Stomach (tissue), 9 donors: ENCODE measurements around the gene VDR. TPM values are rescaled to one million over a fixed set of nuclear protein-coding genes. Genes with fewer than 3 reads are reported as not detected.
A peak's percentile ranks its signal among the peaks of the same experiment; 100 is the strongest.

Experiments used
- DNase-seq, 2 donors: peaks; one replicate each; pipeline versions ENCODE4 v3.0.0 to v3.0.0-alpha.2; 2013 to 2019
- H3K27ac ChIP-seq, 5 donors: fragments of 200-600 bp in 4 of 5; sonication (generic) in 4 of 5; one replicate each; pipeline ENCODE4 v1.5.1; 2013 to 2019; ENCODE audit warnings: mild to moderate bottlenecking in 1 of 5, moderate library complexity in 1 of 5
- H3K27me3 ChIP-seq, 3 donors: fragments of 200-600 bp; sonication (generic); one replicate each; pipeline ENCODE4 v1.5.1; 2017 to 2019; ENCODE audit warnings: mixed run types in 1 of 3
- H3K36me3 ChIP-seq, 4 donors: fragments of 200-600 bp; sonication (generic); 1 replicate in 3 of 4; 2 replicates in 1 of 4; pipeline ENCODE4 v1.5.1; 2016 to 2019
- H3K4me1 ChIP-seq, 4 donors: fragments of 200-600 bp; sonication (generic); one replicate each; pipeline ENCODE4 v1.5.1; 2016 to 2019
- H3K4me3 ChIP-seq, 4 donors: fragments of 200-600 bp; sonication (generic) in 3 of 4; one replicate each; pipeline ENCODE4 v1.5.1; 2016 to 2019; ENCODE audit warnings: mild to moderate bottlenecking in 1 of 4
- H3K9me3 ChIP-seq, 4 donors: fragments of 200-600 bp; sonication (generic); one replicate each; pipeline ENCODE4 v1.5.1; 2016 to 2019
- EP300 ChIP-seq: sonication (generic); formaldehyde crosslinking; IDR thresholded peaks from one replicate; pipeline ENCODE4 v1.6.1; 2017; ENCODE audit warnings: antibody characterized with exemption
- POLR2A ChIP-seq, 4 donors: fragments of 450-650 bp; IDR thresholded peaks; one replicate each; pipeline ENCODE4 v1.6.1; 2016; ENCODE audit warnings: antibody characterized with exemption in 4 of 4, control low read depth in 2 of 4, mild to moderate bottlenecking in 1 of 4, moderate library complexity in 1 of 4
- POLR2AphosphoS5 ChIP-seq, 3 donors: sonication (generic); formaldehyde crosslinking; IDR thresholded peaks; one replicate each; pipeline ENCODE4 v1.6.1; 2016; ENCODE audit warnings: antibody characterized with exemption in 3 of 3
- WGBS, 5 donors: extraction: QIAGEN DNeasy Blood & Tissue Kit in 3 of 5; methylation state at CpG; one replicate each; pipeline versions ENCODE4 v1.1.5 to v1.1.7; 2013 to 2018; 5-methylcytosine and 5-hydroxymethylcytosine counted together
- intact Hi-C: fragments of 100-400 bp; cut with DNase I; formaldehyde crosslinking; loops from one replicate; pipeline ENCODE4 v1.15.1; 2023; ENCODE audit warnings: low total_unique reads
- polyA plus RNA-seq, 3 donors: library from polyadenylated mRNA; stranded (reverse); fragments of 200-250 nt; gene quantifications; one replicate each; pipeline ENCODE4 v1.2.3, GENCODE V29; 2013
- total RNA-seq, 5 donors: library from RNA; depleted of rRNA; stranded (reverse); fragments of >200 nt; gene quantifications; one replicate each; pipeline versions ENCODE4 v1.1.0 to v1.2.3, GENCODE V29; 2014 to 2016
- TF ChIP-seq, protein P1 (sequence below), 7 experiments: fragments of 450-650 bp in 4 of 7; fragments of 200-600 bp in 3 of 7; sonication (generic) in 3 of 7; IDR thresholded peaks; one replicate each; pipeline ENCODE4 v1.5.1; 2016 to 2019; ENCODE audit warnings: antibody characterized with exemption in 7 of 7, control low read depth in 2 of 7, mild to moderate bottlenecking in 1 of 7
- donor health status: healthy with polysubstance abuse.
- donor health status: Bipolar disorder and iron deficiency.
- donor health status: healthy.

Gene VDR
- total and polyA plus RNA-seq, 8 donors: 2.8 to 22.3 (median 4.7) TPM

DNA sequence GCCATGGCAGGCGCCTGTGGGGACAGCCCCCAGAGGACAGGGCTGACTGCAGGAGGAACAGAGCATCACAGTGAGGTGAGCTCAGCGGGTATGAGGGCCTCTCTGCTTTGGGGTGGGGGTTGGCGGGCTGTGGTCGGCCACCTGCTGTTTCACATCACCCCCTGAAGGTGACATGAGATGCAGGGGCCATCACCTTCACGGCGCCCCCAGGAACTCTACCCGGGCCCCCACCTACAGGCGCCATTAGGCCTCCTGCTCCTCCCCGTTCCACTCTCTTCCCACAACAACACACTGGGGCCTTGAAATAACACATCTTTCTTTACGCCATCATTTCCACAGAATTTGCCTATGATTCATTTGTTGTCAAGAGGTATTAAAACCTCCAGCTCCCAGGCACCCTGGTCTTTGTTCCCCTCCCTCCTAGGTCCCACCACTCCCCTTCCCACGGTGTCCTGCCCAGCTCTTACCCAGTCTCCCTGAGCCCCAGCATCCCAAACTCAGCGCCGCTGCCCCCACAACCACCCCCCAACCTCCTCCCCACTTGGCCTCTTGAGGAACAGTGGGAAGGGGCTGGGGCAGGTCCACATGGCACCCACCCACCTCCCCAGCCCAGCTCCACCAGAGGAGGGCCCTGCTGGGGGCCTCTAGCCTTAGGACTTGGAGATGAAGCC is 72.4 kb downstream of the VDR start:
- Histone ChIP-seq H3K27ac (no peak overlapping the region), H3K27me3 (no peaks in the 10 kb centered on the region), H3K4me3 (no peak overlapping the region), H3K9me3 (no peaks in the 10 kb centered on the region), H3K36me3 (no peaks in the 10 kb centered on the region), H3K4me1 (peaks cover 24 to 28% (median 26%) of the 10 kb centered on the region in 4 donors)
- 84 to 89% (median 88%) methylated on average over 13 of the region's 13 CpGs for WGBS, 5 donors
- TF ChIP-seq, protein P1, sequence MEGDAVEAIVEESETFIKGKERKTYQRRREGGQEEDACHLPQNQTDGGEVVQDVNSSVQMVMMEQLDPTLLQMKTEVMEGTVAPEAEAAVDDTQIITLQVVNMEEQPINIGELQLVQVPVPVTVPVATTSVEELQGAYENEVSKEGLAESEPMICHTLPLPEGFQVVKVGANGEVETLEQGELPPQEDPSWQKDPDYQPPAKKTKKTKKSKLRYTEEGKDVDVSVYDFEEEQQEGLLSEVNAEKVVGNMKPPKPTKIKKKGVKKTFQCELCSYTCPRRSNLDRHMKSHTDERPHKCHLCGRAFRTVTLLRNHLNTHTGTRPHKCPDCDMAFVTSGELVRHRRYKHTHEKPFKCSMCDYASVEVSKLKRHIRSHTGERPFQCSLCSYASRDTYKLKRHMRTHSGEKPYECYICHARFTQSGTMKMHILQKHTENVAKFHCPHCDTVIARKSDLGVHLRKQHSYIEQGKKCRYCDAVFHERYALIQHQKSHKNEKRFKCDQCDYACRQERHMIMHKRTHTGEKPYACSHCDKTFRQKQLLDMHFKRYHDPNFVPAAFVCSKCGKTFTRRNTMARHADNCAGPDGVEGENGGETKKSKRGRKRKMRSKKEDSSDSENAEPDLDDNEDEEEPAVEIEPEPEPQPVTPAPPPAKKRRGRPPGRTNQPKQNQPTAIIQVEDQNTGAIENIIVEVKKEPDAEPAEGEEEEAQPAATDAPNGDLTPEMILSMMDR (IDR thresholded peaks at IDR 0.05): no peak
- no peak for TF ChIP-seq EP300
- no peak for TF ChIP-seq POLR2A (IDR thresholded peaks at IDR 0.05)
- no peak for TF ChIP-seq POLR2AphosphoS5 (IDR thresholded peaks at IDR 0.05)
- intact Hi-C loops: no loop called here
- no peak for DNase-seq

- DNase-seq: no peak
- intact Hi-C loops: no loop called here
- Histone ChIP-seq H3K9me3 (no peaks in the 10 kb centered on the region), H3K27ac (peak overlapping the region; percentile 58 to 99 (median 97)), H3K4me3 (no peak overlapping the region), H3K36me3 (no peaks in the 10 kb centered on the region), H3K4me1 (peaks cover 41 to 51% (median 48%) of the 10 kb centered on the region in 4 donors), H3K27me3 (no peaks in the 10 kb centered on the region)
- 49 to 82% (median 53%) methylated on average over 4 of the region's 4 CpGs for WGBS, 5 donors
- TF ChIP-seq POLR2A (IDR thresholded peaks at IDR 0.05): no peak
- TF ChIP-seq, protein P1 (IDR thresholded peaks at IDR 0.05): no peak
- TF ChIP-seq POLR2AphosphoS5 (IDR thresholded peaks at IDR 0.05): no peak
- no peak for TF ChIP-seq EP300
These were observed 75.2 kb downstream of the VDR start for GRCh38 chr12:47829584-47829983.

DNA sequence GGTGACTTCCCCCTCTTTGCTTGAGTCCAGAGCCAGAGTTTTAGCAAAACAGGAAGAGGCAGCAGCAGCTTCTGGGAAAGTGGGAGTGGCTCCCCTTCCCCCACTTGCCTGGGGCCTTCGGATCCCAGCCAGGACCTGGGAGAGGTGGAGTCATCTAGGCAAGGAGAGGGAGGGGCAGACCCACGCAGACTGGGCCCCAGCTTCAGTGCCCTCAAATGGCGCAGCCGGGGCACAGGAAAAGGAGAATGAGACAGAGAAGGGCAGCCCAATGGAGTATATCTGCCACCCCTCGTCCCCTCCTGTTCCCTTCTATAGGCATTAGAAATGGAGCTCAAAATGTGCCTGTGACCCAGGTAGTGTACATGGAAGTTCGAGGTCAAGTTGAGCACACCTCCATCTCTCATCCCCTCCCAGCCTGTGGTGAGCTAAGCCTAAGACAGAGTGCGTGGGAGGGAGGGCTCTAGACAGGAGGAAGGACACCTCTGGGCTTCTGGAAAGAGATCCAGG is 75.8 kb downstream of the VDR start:
- WGBS, 5 donors: 18 to 28% (median 21%) methylated on average over 7 of the region's 7 CpGs
- H3K4me1 ChIP-seq: peaks cover 47 to 56% (median 54%) of the 10 kb centered on the region in 4 donors
- intact Hi-C loops: no loop called here
- no peak for TF ChIP-seq EP300
- peak; percentile 51 to 84 (median 63) for TF ChIP-seq POLR2AphosphoS5 (IDR thresholded peaks at IDR 0.05)
- TF ChIP-seq, protein P1 (IDR thresholded peaks at IDR 0.05): no peak
- TF ChIP-seq POLR2A (IDR thresholded peaks at IDR 0.05): no peak
- no peaks in the 10 kb centered on the region for H3K36me3 ChIP-seq
- H3K9me3 ChIP-seq: no peaks in the 10 kb centered on the region
- no peak overlapping the region for H3K4me3 ChIP-seq
- peak overlapping the region; percentile 58 to 99 (median 97) for H3K27ac ChIP-seq
- no peaks in the 10 kb centered on the region for H3K27me3 ChIP-seq
- peak; percentile 82 to 91 for DNase-seq

DNA sequence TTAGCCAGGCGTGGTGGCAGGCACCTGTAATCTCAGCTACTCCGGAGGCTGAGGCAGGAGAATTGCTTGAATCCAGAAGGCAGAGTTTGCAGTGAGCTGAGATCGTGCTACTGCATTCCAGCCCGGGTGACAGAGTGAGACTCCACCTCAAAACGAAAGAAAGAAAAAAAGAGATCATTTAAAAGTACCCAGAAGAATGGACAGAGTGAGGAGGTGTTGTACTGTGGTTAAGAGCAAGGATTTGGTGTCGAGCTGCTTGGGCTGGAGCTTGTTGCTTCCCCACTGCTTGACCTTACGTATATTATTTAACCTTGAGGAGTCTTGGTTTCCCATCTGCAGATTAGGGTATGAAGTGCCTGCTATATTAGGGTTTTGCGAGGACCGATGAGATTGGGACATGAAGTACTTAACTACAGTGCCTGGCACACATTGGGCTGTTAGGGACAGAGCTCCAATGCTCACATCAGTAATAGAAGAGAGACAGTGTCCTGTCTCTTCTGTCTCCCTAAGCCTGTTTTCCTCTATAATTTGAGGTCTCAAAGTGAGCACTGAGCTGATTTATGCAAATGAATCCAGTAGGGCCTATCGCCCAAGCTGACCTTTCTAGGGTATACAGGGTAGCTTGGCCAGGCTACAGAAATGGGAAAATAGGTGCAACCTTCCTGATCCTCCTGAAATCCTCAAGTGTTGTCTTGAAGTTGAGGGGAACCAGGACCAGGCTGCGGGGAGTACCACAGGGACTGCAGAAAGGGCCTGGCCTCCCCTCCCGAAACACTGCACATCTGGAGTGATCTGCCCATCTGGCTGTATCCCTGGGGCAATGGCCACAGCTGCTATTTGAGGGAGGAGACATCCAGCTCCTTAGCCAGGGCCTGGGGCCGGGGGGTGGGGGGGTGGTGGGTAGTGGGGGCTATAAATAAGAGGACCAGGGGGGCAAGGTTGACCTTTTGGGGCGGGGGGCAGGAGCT is 76.5 kb downstream of the VDR start:
- Histone ChIP-seq H3K27me3 (no peaks in the 10 kb centered on the region), H3K9me3 (no peaks in the 10 kb centered on the region), H3K27ac (peak overlapping the region; percentile 34 to 99 (median 97)), H3K36me3 (no peaks in the 10 kb centered on the region), H3K4me1 (peaks cover 54 to 64% (median 61%) of the 10 kb centered on the region in 4 donors), H3K4me3 (no peak overlapping the region)
- intact Hi-C loops: no loop called here
- no peak for TF ChIP-seq POLR2AphosphoS5 (IDR thresholded peaks at IDR 0.05)
- no peak for TF ChIP-seq EP300
- TF ChIP-seq, protein P1 (IDR thresholded peaks at IDR 0.05): no peak
- TF ChIP-seq POLR2A (IDR thresholded peaks at IDR 0.05): no peak
- DNase-seq: no peak
- WGBS, 5 donors: 57 to 64% (median 61%) methylated on average over 14 of the region's 14 CpGs
